SK-N-SH (cell line): ENCODE results near the gene SIGLEC10. TPM values are rescaled to one million over a fixed set of nuclear protein-coding genes. Genes with fewer than 3 reads are reported as not detected.

Source experiments
- CTCF ChIA-PET: fragments of 300-600, 350-600 bp; formaldehyde crosslinking; extraction: SDS; loops from one replicate; lab custom pipeline; 2021; lab: Yijun Ruan, JAX
- POLR2A ChIA-PET: fragments of 350-600 bp; sonication (Branson Sonifier 250); formaldehyde crosslinking; extraction: SDS; loops from one replicate; lab custom pipeline; 2020; ENCODE audit warnings: antibody characterized with exemption, inconsistent platforms; lab: Yijun Ruan, JAX
- DNase-seq: peaks from one replicate; pipeline ENCODE4 v3.0.0; 2012
- H2AFZ ChIP-seq: fragments of 200-600 bp; sonication (generic); 2 replicates; pipeline ENCODE4 v1.8.1; 2016; ENCODE audit warnings: antibody characterized with exemption, mild to moderate bottlenecking, low read depth
- H3F3A ChIP-seq: fragments of 200-600 bp; sonication (generic); replicated peaks from 2 replicates; pipeline ENCODE3; 2016; ENCODE audit warnings: antibody characterized with exemption, mild to moderate bottlenecking; ENCODE audit not compliant: insufficient read depth
- H3K27ac ChIP-seq, 2 experiments: fragments of 200-500 bp in 1 of 2; fragments of 200-600 bp in 1 of 2; sonication (Bioruptor generic) in 1 of 2; sonication (generic), shearing (Covaris generic) in 1 of 2; 2 replicates each; pipeline versions ENCODE4 v1.5.1 to v1.6.1; 2014 to 2016; ENCODE audit warnings: low read depth in 2 of 2, inconsistent platforms in 1 of 2, low read length in 1 of 2, mild to moderate bottlenecking in 1 of 2, mixed read lengths in 1 of 2
- H3K27me3 ChIP-seq: fragments of 200-600 bp; sonication (generic), shearing (Covaris generic); 2 replicates; pipeline ENCODE4 v1.6.1; 2016; ENCODE audit warnings: mixed run types; ENCODE audit not compliant: insufficient read depth
- H3K36me3 ChIP-seq, 2 experiments: fragments of 200-500 bp in 1 of 2; fragments of 200-600 bp in 1 of 2; sonication (Bioruptor generic) in 1 of 2; sonication (generic) in 1 of 2; replicated peaks in 1 of 2; 2 replicates each; pipeline versions ENCODE3 to v1.5.1; 2014 to 2016; ENCODE audit warnings: low read length in 1 of 2, mild to moderate bottlenecking in 1 of 2; ENCODE audit not compliant: insufficient read depth in 2 of 2, control insufficient read depth in 1 of 2
- H3K4me1 ChIP-seq, 2 experiments: fragments of 200-500 bp in 1 of 2; fragments of 200-600 bp in 1 of 2; sonication (Bioruptor generic) in 1 of 2; sonication (generic), shearing (Covaris generic) in 1 of 2; 2 replicates each; pipeline versions ENCODE4 v1.5.1 to v1.6.1; 2014 to 2016; ENCODE audit warnings: low read depth in 1 of 2, low read length in 1 of 2, mixed run types in 1 of 2; ENCODE audit not compliant: insufficient read depth in 2 of 2, control insufficient read depth in 1 of 2
- H3K4me2 ChIP-seq: fragments of 200-600 bp; sonication (generic), shearing (Covaris generic); 2 replicates; pipeline ENCODE4 v1.6.1; 2017; ENCODE audit warnings: mixed run types
- H3K4me3 ChIP-seq, 2 experiments: fragments of 200-500 bp in 1 of 2; fragments of 200-600 bp in 1 of 2; sonication (Bioruptor generic) in 1 of 2; sonication (generic), shearing (Covaris generic) in 1 of 2; 2 replicates each; pipeline versions ENCODE4 v1.5.1 to v1.8.1; 2014 to 2016; ENCODE audit warnings: low read depth in 2 of 2, inconsistent platforms in 1 of 2, low read length in 1 of 2, mild to moderate bottlenecking in 1 of 2, mixed read lengths in 1 of 2, moderate library complexity in 1 of 2
- H3K79me2 ChIP-seq: fragments of 200-600 bp; sonication (generic); 2 replicates; pipeline ENCODE4 v1.8.1; 2017; ENCODE audit warnings: mild to moderate bottlenecking; ENCODE audit not compliant: insufficient read depth
- H3K9ac ChIP-seq: fragments of 200-600 bp; sonication (generic); 2 replicates; pipeline ENCODE4 v1.6.1; 2017; ENCODE audit warnings: mixed run types
- H3K9me2 ChIP-seq: fragments of 200-600 bp; sonication (generic); 2 replicates; pipeline ENCODE4 v1.6.1; 2017; ENCODE audit warnings: mixed run types
- H3K9me3 ChIP-seq: fragments of 200-600 bp; sonication (generic); 2 replicates; pipeline ENCODE4 v1.6.1; 2017; ENCODE audit warnings: mixed run types, mild to moderate bottlenecking, moderate library complexity
- H4K20me1 ChIP-seq: fragments of 200-600 bp; sonication (generic); 2 replicates; pipeline ENCODE4 v1.6.1; 2017; ENCODE audit warnings: mild to moderate bottlenecking, mixed run types; ENCODE audit not compliant: insufficient read depth
- EZH2phosphoT487 ChIP-seq: fragments of 200-600 bp; sonication (generic); IDR thresholded peaks from 2 replicates; pipeline ENCODE4 v1.6.1; 2017; ENCODE audit warnings: low read depth, mixed run types, mild to moderate bottlenecking, antibody characterized with exemption, moderate library complexity, borderline replicate concordance
- FOSL2 ChIP-seq: IDR thresholded peaks from 2 replicates; pipeline ENCODE4 v1.4.0; 2012; ENCODE audit warnings: low read depth, mild to moderate bottlenecking, moderate library complexity, borderline replicate concordance
- FOXJ3 ChIP-seq: sonication (generic); formaldehyde crosslinking; IDR thresholded peaks from 2 replicates; pipeline ENCODE4 v1.5.1; 2020; ENCODE audit warnings: mild to moderate bottlenecking, missing genetic modification reagents
- GATA2 ChIP-seq: sonication (generic); formaldehyde crosslinking; IDR thresholded peaks from 2 replicates; pipeline ENCODE4 v1.5.0; 2020; ENCODE audit warnings: mild to moderate bottlenecking, missing genetic modification reagents
- JUND ChIP-seq: IDR thresholded peaks from 2 replicates; pipeline ENCODE4 v1.4.0; 2012
- NRF1 ChIP-seq: IDR thresholded peaks from 2 replicates; pipeline ENCODE4 v1.6.1; 2012; ENCODE audit warnings: low read depth, mild to moderate bottlenecking, low read length
- POLR2AphosphoS5 ChIP-seq: IDR thresholded peaks from 2 replicates; pipeline ENCODE4 v1.6.1; 2012; ENCODE audit warnings: low read depth, low read length
- RCOR1 ChIP-seq: fragments of 150-350 bp; IDR thresholded peaks from 2 replicates; pipeline ENCODE4 v1.6.1; 2017; ENCODE audit warnings: antibody characterized with exemption, low read length
- RXRA ChIP-seq: IDR thresholded peaks from 2 replicates; pipeline ENCODE4 v1.4.0; 2012; ENCODE audit warnings: low read depth, mild to moderate bottlenecking, borderline replicate concordance
- TAF1 ChIP-seq: IDR thresholded peaks from 2 replicates; pipeline ENCODE4 v1.6.1; 2012; ENCODE audit warnings: low read depth, mild to moderate bottlenecking, low read length, moderate library complexity, borderline replicate concordance
- TCF12 ChIP-seq: IDR thresholded peaks from 2 replicates; pipeline ENCODE4 v1.4.0; 2012
- TEAD4 ChIP-seq: IDR thresholded peaks from 2 replicates; pipeline ENCODE4 v1.4.0; 2012; ENCODE audit warnings: mild to moderate bottlenecking, borderline replicate concordance; ENCODE audit not compliant: insufficient read depth
- YY1 ChIP-seq: IDR thresholded peaks from 2 replicates; pipeline ENCODE4 v1.4.0; 2012; ENCODE audit warnings: low read depth, mild to moderate bottlenecking
- WGBS: methylation state at CpG from one replicate; pipeline ENCODE4 v1.1.6; 2017; ENCODE audit warnings: low lambda C conversion rate; 5-methylcytosine and 5-hydroxymethylcytosine counted together
- polyA plus RNA-seq, 3 experiments: library from polyadenylated mRNA; depleted of rRNA; stranded (reverse); fragments of >200 nt; gene quantifications; 2 replicates each; pipeline ENCODE4 v1.2.3, GENCODE V29; 2012
- TF ChIP-seq, protein P1 (sequence below): IDR thresholded peaks from 2 replicates; pipeline ENCODE4 v1.4.0; 2012; ENCODE audit warnings: low read depth, borderline replicate concordance
- TF ChIP-seq, protein P2 (sequence below): fragments of 150-350 bp; IDR thresholded peaks from 2 replicates; pipeline ENCODE4 v1.6.1; 2016; ENCODE audit warnings: mild to moderate bottlenecking, low read depth, low read length
- TF ChIP-seq, protein P3 (sequence below): IDR thresholded peaks from 2 replicates; pipeline ENCODE4 v1.6.1; 2012; ENCODE audit warnings: mild to moderate bottlenecking, low read depth, low read length, moderate library complexity
- TF ChIP-seq, protein P4 (sequence below): fragments of 200-600 bp; sonication (generic); IDR thresholded peaks from 2 replicates; pipeline ENCODE4 v1.6.1; 2017; ENCODE audit warnings: antibody characterized with exemption, mild to moderate bottlenecking, moderate library complexity
- TF ChIP-seq, protein P5 (sequence below): IDR thresholded peaks from 2 replicates; pipeline ENCODE4; 2012
- TF ChIP-seq, protein P6 (sequence below): IDR thresholded peaks from 2 replicates; pipeline ENCODE4 v1.4.0; 2012; ENCODE audit warnings: low read depth, borderline replicate concordance

Gene SIGLEC10
- polyA plus RNA-seq, 1 of the 3 experiments (the other 2 are of a cell fraction): not detected

DNA sequence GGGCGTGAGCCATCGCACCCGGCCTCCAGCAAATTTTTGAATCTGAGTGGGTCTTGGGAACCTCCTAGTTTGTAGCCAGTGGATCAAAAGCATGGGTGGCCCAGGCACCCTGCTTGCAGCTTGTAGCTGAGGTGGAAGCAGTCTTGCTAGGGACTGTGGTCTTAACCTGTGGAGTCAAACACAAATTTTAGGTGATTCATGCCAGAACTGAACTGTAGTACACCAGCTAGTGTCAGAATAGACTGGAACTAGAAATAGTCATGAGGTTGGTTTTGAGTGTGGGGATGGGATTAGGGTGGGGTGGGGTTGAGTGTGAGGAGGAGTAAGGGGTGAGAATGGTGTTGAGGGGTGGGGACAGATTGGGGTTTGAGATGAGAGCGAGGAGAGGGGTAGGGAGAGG lies 35.4 kb downstream of the SIGLEC10 start:
- Histone ChIP-seq H3K36me3 (no peaks in the 10 kb centered on the region), H3K27ac (no peak overlapping the region), H2AFZ (no peak overlapping the region), H3K27me3 (no peaks in the 10 kb centered on the region), H3F3A (no peaks in the 10 kb centered on the region), H4K20me1 (no peaks in the 10 kb centered on the region), H3K9ac (no peak overlapping the region), H3K9me2 (no peaks in the 10 kb centered on the region), H3K4me3 (no peak overlapping the region), H3K9me3 (no peaks in the 10 kb centered on the region), H3K4me1 (no peaks in the 10 kb centered on the region), H3K4me2 (no peak overlapping the region), H3K79me2 (no peaks in the 10 kb centered on the region)
- no peak for DNase-seq
- 62% methylated on average over 4 of the region's 4 CpGs for WGBS
- CTCF ChIA-PET: interaction anchor here (1.2 kb wide), 1 partner anchor 44 kb away, joined by 3 read pairs; no protein-coding TSS in a partner anchor
- no peak for TF ChIP-seq JUND
- TF ChIP-seq, protein P1, sequence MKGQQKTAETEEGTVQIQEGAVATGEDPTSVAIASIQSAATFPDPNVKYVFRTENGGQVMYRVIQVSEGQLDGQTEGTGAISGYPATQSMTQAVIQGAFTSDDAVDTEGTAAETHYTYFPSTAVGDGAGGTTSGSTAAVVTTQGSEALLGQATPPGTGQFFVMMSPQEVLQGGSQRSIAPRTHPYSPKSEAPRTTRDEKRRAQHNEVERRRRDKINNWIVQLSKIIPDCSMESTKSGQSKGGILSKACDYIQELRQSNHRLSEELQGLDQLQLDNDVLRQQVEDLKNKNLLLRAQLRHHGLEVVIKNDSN: no peak
- TF ChIP-seq, protein P2, sequence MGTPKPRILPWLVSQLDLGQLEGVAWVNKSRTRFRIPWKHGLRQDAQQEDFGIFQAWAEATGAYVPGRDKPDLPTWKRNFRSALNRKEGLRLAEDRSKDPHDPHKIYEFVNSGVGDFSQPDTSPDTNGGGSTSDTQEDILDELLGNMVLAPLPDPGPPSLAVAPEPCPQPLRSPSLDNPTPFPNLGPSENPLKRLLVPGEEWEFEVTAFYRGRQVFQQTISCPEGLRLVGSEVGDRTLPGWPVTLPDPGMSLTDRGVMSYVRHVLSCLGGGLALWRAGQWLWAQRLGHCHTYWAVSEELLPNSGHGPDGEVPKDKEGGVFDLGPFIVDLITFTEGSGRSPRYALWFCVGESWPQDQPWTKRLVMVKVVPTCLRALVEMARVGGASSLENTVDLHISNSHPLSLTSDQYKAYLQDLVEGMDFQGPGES: no peak
- TF ChIP-seq, protein P3, sequence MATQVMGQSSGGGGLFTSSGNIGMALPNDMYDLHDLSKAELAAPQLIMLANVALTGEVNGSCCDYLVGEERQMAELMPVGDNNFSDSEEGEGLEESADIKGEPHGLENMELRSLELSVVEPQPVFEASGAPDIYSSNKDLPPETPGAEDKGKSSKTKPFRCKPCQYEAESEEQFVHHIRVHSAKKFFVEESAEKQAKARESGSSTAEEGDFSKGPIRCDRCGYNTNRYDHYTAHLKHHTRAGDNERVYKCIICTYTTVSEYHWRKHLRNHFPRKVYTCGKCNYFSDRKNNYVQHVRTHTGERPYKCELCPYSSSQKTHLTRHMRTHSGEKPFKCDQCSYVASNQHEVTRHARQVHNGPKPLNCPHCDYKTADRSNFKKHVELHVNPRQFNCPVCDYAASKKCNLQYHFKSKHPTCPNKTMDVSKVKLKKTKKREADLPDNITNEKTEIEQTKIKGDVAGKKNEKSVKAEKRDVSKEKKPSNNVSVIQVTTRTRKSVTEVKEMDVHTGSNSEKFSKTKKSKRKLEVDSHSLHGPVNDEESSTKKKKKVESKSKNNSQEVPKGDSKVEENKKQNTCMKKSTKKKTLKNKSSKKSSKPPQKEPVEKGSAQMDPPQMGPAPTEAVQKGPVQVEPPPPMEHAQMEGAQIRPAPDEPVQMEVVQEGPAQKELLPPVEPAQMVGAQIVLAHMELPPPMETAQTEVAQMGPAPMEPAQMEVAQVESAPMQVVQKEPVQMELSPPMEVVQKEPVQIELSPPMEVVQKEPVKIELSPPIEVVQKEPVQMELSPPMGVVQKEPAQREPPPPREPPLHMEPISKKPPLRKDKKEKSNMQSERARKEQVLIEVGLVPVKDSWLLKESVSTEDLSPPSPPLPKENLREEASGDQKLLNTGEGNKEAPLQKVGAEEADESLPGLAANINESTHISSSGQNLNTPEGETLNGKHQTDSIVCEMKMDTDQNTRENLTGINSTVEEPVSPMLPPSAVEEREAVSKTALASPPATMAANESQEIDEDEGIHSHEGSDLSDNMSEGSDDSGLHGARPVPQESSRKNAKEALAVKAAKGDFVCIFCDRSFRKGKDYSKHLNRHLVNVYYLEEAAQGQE: no peak
- TF ChIP-seq YY1: no peak
- TF ChIP-seq GATA2 (CRISPR knock-in tag): no peak
- no peak for TF ChIP-seq FOSL2
- no peak for TF ChIP-seq RCOR1
- TF ChIP-seq POLR2AphosphoS5: no peak
- no peak for TF ChIP-seq TEAD4
- TF ChIP-seq EZH2phosphoT487: no peak
- TF ChIP-seq TAF1: no peak
- TF ChIP-seq, protein P4, sequence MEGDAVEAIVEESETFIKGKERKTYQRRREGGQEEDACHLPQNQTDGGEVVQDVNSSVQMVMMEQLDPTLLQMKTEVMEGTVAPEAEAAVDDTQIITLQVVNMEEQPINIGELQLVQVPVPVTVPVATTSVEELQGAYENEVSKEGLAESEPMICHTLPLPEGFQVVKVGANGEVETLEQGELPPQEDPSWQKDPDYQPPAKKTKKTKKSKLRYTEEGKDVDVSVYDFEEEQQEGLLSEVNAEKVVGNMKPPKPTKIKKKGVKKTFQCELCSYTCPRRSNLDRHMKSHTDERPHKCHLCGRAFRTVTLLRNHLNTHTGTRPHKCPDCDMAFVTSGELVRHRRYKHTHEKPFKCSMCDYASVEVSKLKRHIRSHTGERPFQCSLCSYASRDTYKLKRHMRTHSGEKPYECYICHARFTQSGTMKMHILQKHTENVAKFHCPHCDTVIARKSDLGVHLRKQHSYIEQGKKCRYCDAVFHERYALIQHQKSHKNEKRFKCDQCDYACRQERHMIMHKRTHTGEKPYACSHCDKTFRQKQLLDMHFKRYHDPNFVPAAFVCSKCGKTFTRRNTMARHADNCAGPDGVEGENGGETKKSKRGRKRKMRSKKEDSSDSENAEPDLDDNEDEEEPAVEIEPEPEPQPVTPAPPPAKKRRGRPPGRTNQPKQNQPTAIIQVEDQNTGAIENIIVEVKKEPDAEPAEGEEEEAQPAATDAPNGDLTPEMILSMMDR: no peak
- no peak for TF ChIP-seq TCF12
- no peak for TF ChIP-seq NRF1
- TF ChIP-seq, protein P5, sequence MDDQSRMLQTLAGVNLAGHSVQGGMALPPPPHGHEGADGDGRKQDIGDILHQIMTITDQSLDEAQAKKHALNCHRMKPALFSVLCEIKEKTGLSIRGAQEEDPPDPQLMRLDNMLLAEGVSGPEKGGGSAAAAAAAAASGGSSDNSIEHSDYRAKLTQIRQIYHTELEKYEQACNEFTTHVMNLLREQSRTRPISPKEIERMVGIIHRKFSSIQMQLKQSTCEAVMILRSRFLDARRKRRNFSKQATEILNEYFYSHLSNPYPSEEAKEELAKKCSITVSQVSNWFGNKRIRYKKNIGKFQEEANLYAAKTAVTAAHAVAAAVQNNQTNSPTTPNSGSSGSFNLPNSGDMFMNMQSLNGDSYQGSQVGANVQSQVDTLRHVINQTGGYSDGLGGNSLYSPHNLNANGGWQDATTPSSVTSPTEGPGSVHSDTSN: no peak
- no peak for TF ChIP-seq FOXJ3 (CRISPR knock-in tag)
- TF ChIP-seq, protein P6, sequence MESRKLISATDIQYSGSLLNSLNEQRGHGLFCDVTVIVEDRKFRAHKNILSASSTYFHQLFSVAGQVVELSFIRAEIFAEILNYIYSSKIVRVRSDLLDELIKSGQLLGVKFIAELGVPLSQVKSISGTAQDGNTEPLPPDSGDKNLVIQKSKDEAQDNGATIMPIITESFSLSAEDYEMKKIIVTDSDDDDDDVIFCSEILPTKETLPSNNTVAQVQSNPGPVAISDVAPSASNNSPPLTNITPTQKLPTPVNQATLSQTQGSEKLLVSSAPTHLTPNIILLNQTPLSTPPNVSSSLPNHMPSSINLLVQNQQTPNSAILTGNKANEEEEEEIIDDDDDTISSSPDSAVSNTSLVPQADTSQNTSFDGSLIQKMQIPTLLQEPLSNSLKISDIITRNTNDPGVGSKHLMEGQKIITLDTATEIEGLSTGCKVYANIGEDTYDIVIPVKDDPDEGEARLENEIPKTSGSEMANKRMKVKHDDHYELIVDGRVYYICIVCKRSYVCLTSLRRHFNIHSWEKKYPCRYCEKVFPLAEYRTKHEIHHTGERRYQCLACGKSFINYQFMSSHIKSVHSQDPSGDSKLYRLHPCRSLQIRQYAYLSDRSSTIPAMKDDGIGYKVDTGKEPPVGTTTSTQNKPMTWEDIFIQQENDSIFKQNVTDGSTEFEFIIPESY: no peak
- no peak for TF ChIP-seq RXRA
- POLR2A ChIA-PET: no interaction called here
